ENCODE data around the gene TEAD1. TPM values are rescaled to one million over a fixed set of nuclear protein-coding genes. Genes with fewer than 3 reads are reported as not detected.

TEAD1 gene
- total RNA-seq, 1 donor from 2014 or later, result 51.9 TPM

DNA sequence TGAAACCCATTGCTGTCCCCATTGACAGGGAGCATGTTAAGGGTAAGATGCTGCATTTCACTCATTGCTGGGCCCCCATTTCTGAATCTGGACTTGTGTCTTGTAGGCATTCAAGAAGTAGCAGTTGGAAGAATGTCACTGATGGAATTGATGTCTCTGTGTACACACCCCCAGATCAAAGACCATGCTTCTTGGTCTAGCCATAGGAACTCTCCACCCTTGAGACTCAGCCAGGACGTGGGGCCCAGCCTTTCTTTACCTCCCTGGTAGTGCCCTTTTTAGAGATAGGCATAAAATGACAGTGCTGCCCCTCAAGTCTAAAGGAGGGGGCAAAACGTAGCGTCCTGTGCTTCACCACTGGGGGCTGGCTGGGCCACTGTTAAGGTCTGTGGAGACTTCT lies 135.1 kb downstream of the TEAD1 start:
- H3K4me1 ChIP-seq, result peaks cover 40% of the 10 kb centered on the region

DNA sequence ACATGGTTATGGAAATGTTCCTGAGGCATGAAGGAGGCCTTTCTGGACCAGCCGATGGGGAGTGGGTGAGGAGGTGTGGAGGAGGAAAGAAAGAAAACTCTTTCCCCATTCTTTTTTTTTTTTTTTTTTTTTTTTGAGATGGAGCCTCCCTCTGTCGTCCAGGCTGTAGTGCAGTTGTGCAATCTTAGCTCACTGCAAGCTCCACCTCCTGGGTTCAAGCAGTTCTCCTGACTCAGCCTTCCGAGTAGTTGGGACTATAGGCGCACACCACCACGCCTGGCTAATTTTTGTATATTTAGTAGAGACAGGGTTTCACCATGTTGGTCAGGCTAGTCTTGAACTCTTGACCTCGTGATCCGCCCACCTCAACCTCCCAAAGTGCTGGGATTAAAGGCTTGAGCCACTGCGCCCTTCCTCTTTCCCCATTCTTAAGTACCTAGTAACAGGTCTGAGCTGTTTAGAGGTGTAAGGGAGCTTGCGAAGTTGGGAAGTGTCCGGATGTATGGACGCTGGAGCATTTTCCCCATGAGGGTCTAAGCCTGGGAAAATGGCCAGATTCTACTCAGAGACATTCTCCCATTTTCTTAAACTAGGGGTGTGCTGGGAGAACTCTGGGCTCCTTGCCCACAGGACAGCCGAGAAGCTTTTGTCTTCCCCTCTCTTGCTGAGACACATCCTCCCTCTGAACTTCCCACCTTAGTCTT lies 135.8 kb downstream of the TEAD1 start:
- no peak for DNase-seq
- Histone ChIP-seq H3K4me3 (no peak overlapping the region), H3K27ac (peak overlapping the region; percentile 25), H3K36me3 (no peaks in the 10 kb centered on the region), H3K9me3 (no peaks in the 10 kb centered on the region), H3K4me1 (peaks cover 45% of the 10 kb centered on the region), H3K27me3 (ENCODE audit: low read depth) (no peaks in the 10 kb centered on the region)
- intact Hi-C loops (cut with DNase I), result loop anchor here (10.0 kb wide), 1 partner anchor 135 kb away; the partner anchor contains the start of gene TEAD1
- peak in 1 of 2 donors; percentile 49 for ATAC-seq
- TF ChIP-seq, protein P1, sequence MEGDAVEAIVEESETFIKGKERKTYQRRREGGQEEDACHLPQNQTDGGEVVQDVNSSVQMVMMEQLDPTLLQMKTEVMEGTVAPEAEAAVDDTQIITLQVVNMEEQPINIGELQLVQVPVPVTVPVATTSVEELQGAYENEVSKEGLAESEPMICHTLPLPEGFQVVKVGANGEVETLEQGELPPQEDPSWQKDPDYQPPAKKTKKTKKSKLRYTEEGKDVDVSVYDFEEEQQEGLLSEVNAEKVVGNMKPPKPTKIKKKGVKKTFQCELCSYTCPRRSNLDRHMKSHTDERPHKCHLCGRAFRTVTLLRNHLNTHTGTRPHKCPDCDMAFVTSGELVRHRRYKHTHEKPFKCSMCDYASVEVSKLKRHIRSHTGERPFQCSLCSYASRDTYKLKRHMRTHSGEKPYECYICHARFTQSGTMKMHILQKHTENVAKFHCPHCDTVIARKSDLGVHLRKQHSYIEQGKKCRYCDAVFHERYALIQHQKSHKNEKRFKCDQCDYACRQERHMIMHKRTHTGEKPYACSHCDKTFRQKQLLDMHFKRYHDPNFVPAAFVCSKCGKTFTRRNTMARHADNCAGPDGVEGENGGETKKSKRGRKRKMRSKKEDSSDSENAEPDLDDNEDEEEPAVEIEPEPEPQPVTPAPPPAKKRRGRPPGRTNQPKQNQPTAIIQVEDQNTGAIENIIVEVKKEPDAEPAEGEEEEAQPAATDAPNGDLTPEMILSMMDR (IDR thresholded peaks at IDR 0.05), result no peak

More for the DNA sequence above, 135.1 kb downstream of the TEAD1 start:
- ATAC-seq (no peak), DNase-seq (no peak)
- TF ChIP-seq, protein P1 (IDR thresholded peaks at IDR 0.05), result no peak
- Histone ChIP-seq H3K27ac (peak overlapping the region; percentile 25), H3K9me3 (no peaks in the 10 kb centered on the region), H3K36me3 (no peaks in the 10 kb centered on the region), H3K27me3 (ENCODE audit: low read depth) (no peaks in the 10 kb centered on the region), H3K4me3 (no peak overlapping the region)
- intact Hi-C loops (cut with DNase I), result loop anchor here (10.0 kb wide), 1 partner anchor 135 kb away; the partner anchor contains the start of gene TEAD1

- H3K4me1 ChIP-seq, result peaks cover 50% of the 10 kb centered on the region
Observed at GRCh38 chr11:12810568-12810894, 136.3 kb downstream of the TEAD1 start.

GRCh38 chr11:12811861-12812260 lies 137.6 kb downstream of the TEAD1 start:
- intact Hi-C loops (cut with DNase I), result no loop called here
- Histone ChIP-seq H3K27me3 (ENCODE audit: low read depth) (no peaks in the 10 kb centered on the region), H3K27ac (no peak overlapping the region), H3K4me3 (no peak overlapping the region), H3K4me1 (peaks cover 60% of the 10 kb centered on the region), H3K36me3 (no peaks in the 10 kb centered on the region), H3K9me3 (no peaks in the 10 kb centered on the region)
- ATAC-seq (no peak), DNase-seq (no peak)
- TF ChIP-seq, protein P1 (IDR thresholded peaks at IDR 0.05), result no peak

More at GRCh38 chr11:12810568-12810894, 136.3 kb downstream of the TEAD1 start:
- Histone ChIP-seq H3K27ac (no peak overlapping the region), H3K27me3 (ENCODE audit: low read depth) (no peaks in the 10 kb centered on the region), H3K9me3 (no peaks in the 10 kb centered on the region), H3K36me3 (no peaks in the 10 kb centered on the region), H3K4me3 (no peak overlapping the region)
- TF ChIP-seq, protein P1 (IDR thresholded peaks at IDR 0.05), result no peak
- intact Hi-C loops (cut with DNase I), result no loop called here
- DNase-seq (no peak), ATAC-seq (no peak)

DNA sequence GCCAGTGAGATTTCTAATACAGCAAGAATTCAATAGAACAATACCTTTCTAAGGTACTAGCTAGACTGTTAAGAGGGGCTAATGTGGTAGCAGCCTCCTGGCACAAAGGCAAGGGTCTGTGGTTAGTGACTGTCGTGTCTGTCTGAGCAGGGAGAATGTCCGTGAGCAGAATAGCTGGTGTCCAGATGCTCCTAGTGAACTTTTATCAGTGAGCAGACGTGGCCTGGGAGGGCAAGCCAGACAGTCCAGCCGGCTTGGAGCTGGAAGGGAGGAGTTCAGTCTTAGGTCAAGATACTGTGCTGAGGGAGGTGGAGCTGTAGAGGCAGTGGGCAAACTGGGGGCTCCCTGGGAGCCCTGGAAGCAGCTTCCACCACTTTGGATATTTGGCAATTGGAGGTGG lies 138.6 kb downstream of the TEAD1 start:
- ATAC-seq (no peak), DNase-seq (no peak)
- intact Hi-C loops (cut with DNase I), result no loop called here
- Histone ChIP-seq H3K27ac (peak overlapping the region; percentile 18), H3K4me3 (no peak overlapping the region), H3K36me3 (no peaks in the 10 kb centered on the region), H3K9me3 (no peaks in the 10 kb centered on the region), H3K27me3 (ENCODE audit: low read depth) (no peaks in the 10 kb centered on the region), H3K4me1 (peaks cover 59% of the 10 kb centered on the region)
- TF ChIP-seq, protein P1 (IDR thresholded peaks at IDR 0.05), result no peak
